ENCODE measurements around the gene SMC6.
A peak's percentile ranks its signal among the peaks of the same experiment; 100 is the strongest.

The SMC6 gene

DNA sequence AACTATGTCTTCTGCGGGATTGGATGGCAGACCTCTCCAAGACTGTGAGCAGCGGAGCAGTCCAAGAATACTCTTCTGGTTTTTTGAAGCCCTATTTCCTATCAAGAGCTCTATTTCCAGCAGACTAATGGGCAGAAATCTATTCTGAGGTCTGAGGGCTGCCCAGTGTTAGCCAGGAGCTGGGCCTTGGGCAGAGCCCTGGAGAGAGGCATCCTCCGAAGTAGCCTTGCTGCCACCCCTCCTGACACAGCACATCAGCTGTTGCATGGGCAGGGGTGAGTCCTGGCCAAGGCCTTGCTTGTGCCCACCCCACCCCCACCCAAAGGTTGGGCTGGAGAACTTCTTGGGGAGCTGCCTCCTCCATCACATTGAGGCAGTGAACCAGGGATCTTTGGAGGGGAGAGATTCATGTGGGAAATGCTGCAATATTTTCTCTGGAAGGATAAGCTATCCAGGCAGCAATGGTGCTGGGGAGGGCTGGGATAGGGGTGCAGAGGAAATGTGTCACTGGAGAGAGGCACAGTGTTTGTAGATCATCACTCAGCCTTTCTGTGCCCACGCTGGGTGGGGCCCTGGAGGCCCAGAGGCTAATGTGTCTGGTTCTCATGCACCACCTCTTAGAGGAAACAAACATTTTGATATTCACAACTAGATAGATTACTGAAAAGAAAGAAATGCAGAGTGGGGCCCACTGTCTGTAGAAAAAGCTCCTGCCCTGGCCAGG lies 108.5 kb downstream of the SMC6 start:
- peak; percentile 89 for DNase-seq (ENCODE audit: low read depth)
- TF ChIP-seq, protein P1, sequence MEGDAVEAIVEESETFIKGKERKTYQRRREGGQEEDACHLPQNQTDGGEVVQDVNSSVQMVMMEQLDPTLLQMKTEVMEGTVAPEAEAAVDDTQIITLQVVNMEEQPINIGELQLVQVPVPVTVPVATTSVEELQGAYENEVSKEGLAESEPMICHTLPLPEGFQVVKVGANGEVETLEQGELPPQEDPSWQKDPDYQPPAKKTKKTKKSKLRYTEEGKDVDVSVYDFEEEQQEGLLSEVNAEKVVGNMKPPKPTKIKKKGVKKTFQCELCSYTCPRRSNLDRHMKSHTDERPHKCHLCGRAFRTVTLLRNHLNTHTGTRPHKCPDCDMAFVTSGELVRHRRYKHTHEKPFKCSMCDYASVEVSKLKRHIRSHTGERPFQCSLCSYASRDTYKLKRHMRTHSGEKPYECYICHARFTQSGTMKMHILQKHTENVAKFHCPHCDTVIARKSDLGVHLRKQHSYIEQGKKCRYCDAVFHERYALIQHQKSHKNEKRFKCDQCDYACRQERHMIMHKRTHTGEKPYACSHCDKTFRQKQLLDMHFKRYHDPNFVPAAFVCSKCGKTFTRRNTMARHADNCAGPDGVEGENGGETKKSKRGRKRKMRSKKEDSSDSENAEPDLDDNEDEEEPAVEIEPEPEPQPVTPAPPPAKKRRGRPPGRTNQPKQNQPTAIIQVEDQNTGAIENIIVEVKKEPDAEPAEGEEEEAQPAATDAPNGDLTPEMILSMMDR (IDR thresholded peaks at IDR 0.05; ENCODE audit: insufficient read depth, low read depth, low read length, missing control alignments), result no peak
- no peak overlapping the region for H3K4me3 ChIP-seq (ENCODE audit: low read length)

DNA sequence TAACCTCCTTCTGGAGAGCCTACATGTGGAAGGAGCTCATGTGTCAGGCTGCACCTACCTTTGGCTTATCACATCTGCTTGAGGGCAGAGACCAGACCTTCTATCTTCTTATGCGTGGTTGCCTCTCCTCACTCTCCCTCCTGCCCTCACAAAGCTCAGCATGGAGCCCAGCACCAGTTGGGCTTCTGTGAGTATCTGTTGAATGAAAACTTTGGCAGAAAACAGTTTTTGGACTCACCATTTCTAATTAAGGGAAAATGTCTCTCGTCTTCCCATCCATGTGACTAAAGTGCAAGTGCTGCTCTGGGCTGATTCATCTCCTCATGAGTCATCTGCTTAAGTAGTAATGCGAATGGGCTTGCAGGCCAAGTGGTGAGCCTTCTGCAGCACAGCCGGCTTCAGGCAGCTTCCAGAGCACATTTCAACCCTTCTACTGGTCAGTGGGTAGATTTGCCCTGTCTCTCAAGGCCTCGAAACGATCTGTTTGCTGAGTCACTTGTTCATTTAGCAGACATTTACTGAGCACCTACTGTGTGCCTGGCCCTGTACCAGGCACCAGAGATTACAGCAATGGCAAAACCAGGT lies 110.5 kb downstream of the SMC6 start:
- TF ChIP-seq, protein P1 (IDR thresholded peaks at IDR 0.05; ENCODE audit: insufficient read depth, low read depth, low read length, missing control alignments), result peak; percentile 9
- DNase-seq (ENCODE audit: low read depth), result peak; percentile 96
- H3K4me3 ChIP-seq (ENCODE audit: low read length), result no peak overlapping the region

DNA sequence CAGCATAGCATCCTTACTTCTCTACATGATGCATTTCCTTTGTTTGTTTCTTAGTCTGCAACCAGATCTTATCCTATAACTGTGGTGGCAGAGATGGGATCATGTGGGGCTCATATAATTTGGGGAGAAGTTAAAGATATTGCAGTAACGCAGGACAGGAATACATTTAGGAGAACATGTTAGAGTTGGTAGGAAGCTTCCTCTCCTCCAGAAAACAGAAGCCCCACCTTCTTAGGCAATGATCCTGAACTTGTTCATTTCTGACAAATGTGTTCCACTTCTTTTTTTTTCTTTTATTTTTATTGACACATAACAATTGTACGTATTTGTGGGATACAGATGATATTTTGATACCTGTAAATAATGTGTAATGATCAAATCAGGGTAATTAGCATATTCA lies 113.2 kb downstream of the SMC6 start:
- no peak overlapping the region for H3K4me3 ChIP-seq (ENCODE audit: low read length)
- DNase-seq (ENCODE audit: low read depth), result no peak
- TF ChIP-seq, protein P1 (IDR thresholded peaks at IDR 0.05; ENCODE audit: insufficient read depth, low read depth, low read length, missing control alignments), result no peak

DNA sequence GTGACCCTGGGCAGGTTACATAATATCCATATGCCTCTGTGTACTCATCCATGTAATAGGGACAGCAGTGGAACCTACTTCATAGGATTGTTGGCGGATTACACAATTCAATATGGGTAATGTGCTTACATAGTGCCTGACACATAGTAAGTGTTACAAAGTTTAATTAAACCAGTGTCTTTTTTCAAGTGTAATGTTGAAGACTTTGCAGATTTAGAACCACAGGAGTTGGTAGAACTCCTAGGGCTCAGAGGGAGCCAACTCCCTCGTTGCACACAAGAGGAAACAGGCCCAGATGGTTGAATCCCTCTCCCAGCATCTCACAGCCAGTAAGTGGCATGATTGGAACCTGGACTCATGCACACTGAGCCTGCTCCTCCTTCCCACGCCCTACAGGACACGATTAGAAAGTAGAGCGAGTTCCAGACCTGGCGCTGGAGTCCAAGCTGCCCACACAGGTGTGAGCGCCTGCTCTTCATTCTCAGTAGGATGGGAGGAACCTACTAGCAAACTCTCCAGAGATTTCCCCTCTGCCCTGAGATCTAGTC lies 115.3 kb downstream of the SMC6 start:
- no peak for DNase-seq (ENCODE audit: low read depth)
- TF ChIP-seq, protein P1 (IDR thresholded peaks at IDR 0.05; ENCODE audit: insufficient read depth, low read depth, low read length, missing control alignments), result no peak
- no peak overlapping the region for H3K4me3 ChIP-seq (ENCODE audit: low read length)

DNA sequence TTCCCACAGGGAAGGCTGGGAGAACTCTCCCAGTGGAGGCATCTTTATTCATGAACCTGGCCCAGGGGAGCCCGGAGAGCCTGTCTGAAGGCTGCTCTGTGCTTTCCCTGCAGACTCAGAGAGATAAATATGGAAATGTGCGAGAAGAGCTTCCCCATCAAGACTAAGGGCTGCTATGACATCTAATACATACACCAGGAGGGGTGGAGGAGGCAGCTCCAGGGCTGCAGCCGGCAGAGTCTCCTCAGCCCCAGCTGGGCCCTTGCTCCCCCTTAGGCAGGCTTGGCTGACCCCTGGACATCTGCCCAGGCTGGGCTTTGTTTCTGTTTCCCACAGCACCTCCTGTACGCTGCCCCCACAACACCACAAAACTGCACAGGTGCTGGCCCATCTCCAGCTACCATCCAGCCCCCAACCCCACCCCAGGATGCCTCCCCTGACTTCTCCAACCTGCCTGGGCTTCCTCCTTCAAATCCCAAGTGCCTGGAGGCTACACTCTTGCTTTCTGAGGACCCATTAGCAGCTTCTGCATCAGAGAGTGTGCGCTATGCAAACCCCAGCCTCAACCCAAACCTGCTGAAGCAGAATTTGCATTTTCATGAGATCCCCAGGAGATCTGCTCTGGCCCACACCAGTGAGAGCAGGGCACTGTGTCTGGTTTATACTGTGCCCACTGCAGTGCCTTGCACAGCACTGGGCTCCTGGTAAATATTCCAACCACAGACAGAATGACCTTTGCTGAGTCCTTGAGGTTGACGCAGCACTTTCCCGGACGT lies 116.3 kb downstream of the SMC6 start:
- TF ChIP-seq, protein P1 (IDR thresholded peaks at IDR 0.05; ENCODE audit: insufficient read depth, low read depth, low read length, missing control alignments), result no peak
- DNase-seq (ENCODE audit: low read depth), result no peak
- no peak overlapping the region for H3K4me3 ChIP-seq (ENCODE audit: low read length)

DNA sequence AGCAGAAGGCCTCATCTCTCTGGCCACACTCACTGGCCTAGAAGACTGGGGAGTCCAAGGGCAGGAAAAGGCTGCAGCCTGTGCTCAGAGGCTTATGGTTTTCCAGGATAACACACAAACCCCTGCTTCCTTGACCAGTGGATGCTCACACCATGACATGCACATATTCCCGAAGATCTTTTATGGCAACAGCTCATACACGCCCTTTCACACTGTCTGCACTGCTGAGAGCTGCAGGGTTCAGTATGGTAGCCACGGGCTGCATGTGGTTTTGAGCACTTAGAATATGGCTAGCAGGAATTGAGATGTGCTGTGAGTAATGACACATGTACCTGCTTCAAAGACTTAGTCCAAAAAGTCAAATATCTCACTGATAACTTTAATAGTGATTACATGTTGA lies 117.4 kb downstream of the SMC6 start:
- TF ChIP-seq, protein P1 (IDR thresholded peaks at IDR 0.05; ENCODE audit: insufficient read depth, low read depth, low read length, missing control alignments), result no peak
- DNase-seq (ENCODE audit: low read depth), result no peak
- H3K4me3 ChIP-seq (ENCODE audit: low read length), result no peak overlapping the region

Data from epithelial cell of esophagus (primary cell).